ENCODE data around the gene AHSA1. TPM values are rescaled to one million over a fixed set of nuclear protein-coding genes. Genes with fewer than 3 reads are reported as not detected.

AHSA1 gene
- total RNA-seq, 4 donors from 2014 or later: 78.7 to 114 (median 84.9) TPM

DNA sequence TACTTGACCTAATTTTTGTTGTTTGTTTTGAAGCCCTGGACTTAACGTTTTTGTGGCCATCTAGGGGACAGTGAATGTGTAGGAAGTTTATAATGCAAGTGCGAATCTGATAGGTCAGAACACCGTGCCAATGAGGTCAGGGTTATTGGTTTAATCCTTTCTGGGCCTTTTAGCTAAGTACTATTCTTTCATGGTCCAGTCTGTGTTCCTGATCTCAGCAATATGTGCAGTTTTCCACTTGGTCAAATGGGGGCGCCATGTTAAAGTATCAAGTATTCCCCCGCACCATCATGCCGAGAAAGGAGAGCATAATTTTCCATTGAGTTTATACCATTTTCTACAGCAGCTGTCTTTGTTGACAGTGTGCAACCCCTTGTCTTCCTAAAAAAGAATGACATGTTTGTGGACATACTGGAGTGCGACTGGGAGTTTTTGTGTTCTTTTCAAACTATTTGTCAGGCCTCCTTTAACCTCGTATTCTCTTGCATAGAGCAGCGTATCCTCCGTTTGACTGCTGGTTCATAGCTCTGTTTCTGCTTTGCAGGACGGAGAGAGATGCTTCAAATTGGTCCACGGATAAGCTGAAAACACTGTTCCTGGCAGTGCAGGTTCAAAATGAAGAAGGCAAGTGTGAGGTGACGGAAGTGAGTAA is 1.3 kb downstream of the AHSA1 start:
- TF ChIP-seq, protein P1, sequence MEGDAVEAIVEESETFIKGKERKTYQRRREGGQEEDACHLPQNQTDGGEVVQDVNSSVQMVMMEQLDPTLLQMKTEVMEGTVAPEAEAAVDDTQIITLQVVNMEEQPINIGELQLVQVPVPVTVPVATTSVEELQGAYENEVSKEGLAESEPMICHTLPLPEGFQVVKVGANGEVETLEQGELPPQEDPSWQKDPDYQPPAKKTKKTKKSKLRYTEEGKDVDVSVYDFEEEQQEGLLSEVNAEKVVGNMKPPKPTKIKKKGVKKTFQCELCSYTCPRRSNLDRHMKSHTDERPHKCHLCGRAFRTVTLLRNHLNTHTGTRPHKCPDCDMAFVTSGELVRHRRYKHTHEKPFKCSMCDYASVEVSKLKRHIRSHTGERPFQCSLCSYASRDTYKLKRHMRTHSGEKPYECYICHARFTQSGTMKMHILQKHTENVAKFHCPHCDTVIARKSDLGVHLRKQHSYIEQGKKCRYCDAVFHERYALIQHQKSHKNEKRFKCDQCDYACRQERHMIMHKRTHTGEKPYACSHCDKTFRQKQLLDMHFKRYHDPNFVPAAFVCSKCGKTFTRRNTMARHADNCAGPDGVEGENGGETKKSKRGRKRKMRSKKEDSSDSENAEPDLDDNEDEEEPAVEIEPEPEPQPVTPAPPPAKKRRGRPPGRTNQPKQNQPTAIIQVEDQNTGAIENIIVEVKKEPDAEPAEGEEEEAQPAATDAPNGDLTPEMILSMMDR (IDR thresholded peaks at IDR 0.05; ENCODE audit: low read depth): no peak

DNA sequence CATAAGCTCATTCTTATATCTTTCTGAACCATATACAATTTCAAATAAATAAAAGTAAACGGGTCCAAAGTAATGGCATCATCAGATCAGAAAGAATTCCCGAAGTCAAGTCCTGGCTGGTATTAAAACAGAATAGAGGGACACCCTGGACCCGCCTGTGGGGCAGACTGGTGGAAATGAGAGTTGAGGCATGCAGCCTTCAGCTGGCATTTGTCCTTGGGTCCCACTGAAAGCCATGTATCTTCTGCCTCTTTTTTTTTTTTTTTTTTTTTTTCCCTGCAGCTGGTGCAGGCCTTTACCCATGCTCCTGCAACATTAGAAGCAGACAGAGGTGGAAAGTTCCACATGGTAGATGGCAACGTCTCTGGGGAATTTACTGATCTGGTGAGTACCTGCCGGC is 9.9 kb downstream of the AHSA1 start:
- TF ChIP-seq, protein P1 (IDR thresholded peaks at IDR 0.05; ENCODE audit: low read depth): no peak

DNA sequence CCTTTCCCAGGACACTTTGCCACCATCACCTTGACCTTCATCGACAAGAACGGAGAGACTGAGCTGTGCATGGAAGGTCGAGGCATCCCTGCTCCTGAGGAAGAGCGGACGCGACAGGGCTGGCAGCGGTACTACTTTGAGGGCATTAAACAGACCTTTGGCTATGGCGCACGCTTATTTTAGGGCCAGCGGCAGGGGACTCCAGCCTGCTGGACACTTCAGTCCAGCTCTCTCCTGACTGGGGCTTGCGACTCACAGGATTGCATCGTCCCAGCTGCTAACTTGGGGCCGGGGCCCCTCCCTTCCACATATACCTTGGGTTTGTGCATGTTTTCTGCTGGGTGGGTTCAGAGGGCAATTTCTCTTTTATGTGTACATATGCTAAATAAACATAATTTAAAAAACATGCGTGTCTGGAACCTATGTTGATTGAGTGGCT is 11.2 kb downstream of the AHSA1 start:
- TF ChIP-seq, protein P1 (IDR thresholded peaks at IDR 0.05; ENCODE audit: low read depth): no peak

DNA sequence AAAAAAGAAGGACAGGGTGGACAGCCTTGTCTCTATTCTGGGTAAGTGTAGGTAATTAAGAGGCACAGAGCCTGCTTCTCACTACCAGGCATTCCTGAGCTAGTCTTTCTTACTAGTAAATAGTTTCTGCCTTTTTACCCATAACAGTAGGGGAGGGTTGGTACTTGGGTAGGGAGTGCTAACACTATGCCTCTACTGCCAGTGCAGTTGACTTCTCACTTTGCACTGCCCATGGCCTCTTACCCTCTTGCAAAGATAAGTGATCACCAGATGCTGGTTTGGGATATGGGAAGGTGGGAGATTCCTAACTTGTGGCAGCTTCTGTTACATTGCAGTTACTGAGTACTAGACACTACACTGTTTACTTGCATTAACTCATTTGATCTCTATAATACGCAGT is 11.6 kb downstream of the AHSA1 start:
- TF ChIP-seq, protein P1 (IDR thresholded peaks at IDR 0.05; ENCODE audit: low read depth): no peak

DNA sequence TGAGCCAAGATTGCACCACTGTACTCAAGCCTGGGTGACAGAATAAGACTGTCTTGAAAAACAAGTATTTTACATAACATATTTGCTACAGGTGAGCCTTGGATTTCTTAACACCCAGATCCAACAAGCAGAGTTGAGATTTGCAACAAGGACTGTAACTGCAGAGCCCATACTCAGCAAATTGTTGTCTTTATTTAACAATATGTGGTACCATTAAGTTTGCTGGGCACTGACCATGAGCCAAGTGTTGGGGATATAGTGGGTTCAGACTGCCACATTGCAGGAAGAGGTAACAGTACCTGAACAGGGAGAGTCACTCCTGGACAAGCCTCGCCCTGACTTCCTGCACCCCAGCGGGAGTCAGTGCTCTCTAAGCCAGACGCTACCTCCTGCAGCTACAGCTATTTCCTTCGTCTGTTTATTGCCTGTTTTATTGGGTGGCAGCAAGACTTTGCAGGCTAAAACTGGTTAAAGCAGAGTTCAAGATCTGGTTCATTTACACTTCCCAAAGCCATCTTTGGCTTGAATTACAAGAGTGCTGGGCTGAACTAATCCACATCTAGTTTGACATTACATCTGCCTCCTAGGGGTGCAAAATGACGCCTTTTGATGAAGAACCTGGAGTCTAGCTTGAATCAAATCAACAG is 12.5 kb downstream of the AHSA1 start:
- TF ChIP-seq, protein P1 (IDR thresholded peaks at IDR 0.05; ENCODE audit: low read depth): no peak

DNA sequence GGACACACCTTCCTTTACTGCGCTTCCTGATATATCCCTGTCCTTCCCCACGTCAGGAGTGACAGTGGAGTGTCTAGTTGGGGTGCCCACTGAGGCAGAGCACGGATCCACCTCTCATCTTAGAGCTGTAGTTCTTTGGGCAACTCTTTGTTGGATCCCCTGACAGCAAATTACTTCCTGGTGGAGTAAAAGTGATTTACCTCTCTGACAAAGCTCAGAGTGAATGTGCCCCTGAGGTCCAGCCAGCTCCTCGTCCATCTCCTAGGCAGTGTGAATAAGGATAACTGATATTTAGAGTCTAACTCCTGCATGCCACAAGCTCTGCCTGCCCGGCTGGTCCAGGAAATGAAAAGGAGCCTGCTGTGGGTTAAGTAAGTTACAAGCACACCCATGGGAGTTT is 16.0 kb downstream of the AHSA1 start:
- TF ChIP-seq, protein P1 (IDR thresholded peaks at IDR 0.05; ENCODE audit: low read depth): no peak

DNA sequence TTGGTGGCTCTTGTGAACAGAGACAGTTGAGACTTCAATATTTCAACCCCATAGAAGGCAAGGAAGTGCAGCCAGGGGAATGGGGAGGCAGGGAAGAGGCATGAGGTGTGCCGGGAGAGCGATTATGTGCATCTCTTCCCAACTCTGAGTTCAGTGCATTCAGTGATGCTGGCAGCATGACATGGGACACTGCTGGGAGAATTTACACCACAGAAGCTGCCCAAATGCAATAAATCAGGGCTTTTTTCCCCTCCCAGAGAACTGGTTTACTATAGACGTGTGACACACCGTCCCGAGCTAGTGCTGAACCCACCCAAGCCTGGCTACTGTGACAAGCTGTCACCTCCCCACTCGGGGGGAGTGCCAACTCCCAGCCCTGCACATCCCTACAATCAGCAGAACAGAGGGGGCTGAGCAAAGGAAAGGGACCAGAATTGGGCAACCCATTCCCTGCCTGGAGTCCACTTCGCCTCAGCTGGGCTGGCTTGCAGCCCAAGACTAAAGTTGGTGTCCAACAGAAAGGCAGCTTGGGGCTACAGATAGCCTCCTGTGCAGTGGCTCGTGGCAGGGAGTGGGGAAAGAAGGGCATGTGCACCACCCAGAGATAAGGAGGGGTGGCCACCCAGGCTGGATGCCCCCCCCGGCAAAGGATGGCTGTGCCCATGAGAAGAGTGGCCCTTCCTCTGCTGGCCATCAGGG is 16.7 kb downstream of the AHSA1 start:
- TF ChIP-seq, protein P1 (IDR thresholded peaks at IDR 0.05; ENCODE audit: low read depth): no peak

Data from subcutaneous adipose tissue (tissue), 4 donors.